Right ventricle myocardium inferior (tissue), 1 donor: Measurements from ENCODE around the gene ASB9. TPM values are rescaled to one million over a fixed set of nuclear protein-coding genes. Genes with fewer than 3 reads are reported as not detected.
"Not testable (repeated sequence)": the region's sequence is repeated elsewhere in the genome, so short reads cannot be mapped to it uniquely, and the experiment has no call there.

Experiments
- ATAC-seq: fragments of 200-7000 bp; cut with Tn5 transposase; one replicate; pipeline ENCODE4 v1.9.1; 2020; ENCODE audit warnings: mild to moderate bottlenecking, moderate library complexity
- DNase-seq: peaks from one replicate; pipeline ENCODE4 v3.0.0; 2021; ENCODE audit errors: missing footprints
- intact Hi-C: fragments of 100-400 bp; cut with DNase I; formaldehyde crosslinking; loops from one replicate; pipeline ENCODE4 v1.11.0; 2022
- long read RNA-seq: library from polyadenylated mRNA; unstranded; transcript quantifications from one replicate; pipeline ENCODE4 v2.0.0, GENCODE V29; 2021
- total RNA-seq: library from RNA; stranded (reverse); fragmentation: NEBNext Ultra II Directional; extraction: Animal tissue kit (Norgen Biotek cat#: 25700); gene quantifications from one replicate; pipeline ENCODE4 v1.2.1, GENCODE V29; 2021
- donor health status: DM: no; HTN: yes; CAD: no; lungs with severe emphysema.

The ASB9 gene, protein sequence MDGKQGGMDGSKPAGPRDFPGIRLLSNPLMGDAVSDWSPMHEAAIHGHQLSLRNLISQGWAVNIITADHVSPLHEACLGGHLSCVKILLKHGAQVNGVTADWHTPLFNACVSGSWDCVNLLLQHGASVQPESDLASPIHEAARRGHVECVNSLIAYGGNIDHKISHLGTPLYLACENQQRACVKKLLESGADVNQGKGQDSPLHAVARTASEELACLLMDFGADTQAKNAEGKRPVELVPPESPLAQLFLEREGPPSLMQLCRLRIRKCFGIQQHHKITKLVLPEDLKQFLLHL
- total RNA-seq = 1.5 TPM
- long read RNA-seq, partial matches to known transcripts = 0 of 1 reads
- long read RNA-seq, other reads (novel, unspliced or antisense) = 0 of 1 reads

DNA sequence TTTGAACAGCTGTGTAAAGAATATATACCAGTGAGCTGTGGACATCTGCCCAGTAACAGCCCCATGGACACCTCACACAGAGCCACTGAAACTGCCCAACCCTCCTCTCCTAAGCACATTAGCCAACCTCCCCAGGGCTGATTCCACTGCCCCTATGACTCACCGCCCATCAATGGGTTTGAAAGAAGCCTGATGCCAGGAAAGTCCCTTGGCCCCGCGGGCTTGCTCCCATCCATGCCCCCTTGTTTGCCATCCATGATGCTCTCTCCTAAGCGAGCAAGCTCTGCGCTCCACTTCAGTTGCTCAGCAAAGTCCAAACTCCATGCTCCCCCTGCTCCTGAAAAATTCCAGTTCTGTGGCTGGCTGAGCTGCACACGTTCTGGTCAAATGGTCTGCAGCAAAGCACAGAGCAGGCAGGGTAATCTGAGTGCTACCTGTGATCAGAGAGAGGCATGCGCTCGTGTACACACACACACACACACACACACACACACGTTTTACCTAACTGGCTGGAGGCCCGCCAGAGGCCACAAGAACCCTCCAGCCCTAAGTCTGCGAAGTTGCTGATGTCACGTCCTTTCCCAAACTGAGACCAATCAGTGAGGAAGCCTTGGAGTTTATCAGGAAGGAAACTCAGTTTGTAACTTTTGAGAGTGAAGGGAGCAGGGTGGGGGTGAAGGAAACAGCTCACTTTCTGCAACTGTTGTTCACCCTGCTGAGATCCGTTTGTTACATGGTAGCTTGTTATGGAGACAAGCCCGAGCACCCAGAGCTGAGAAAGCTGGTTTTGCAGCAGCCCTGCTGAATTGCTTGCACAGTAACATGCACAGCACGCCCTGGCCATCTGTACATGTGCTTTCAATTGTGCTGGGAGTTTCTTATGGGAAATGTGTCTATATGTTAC, at the start of gene ASB9:
TSS of gene ASB9 (minus strand) at position 466 of the 904 bp plus-strand sequence. CDS start at position 257, 209 bp downstream.
- ATAC-seq (peak; percentile 20), DNase-seq (no peak)
- intact Hi-C loops = no loop called here

DNA sequence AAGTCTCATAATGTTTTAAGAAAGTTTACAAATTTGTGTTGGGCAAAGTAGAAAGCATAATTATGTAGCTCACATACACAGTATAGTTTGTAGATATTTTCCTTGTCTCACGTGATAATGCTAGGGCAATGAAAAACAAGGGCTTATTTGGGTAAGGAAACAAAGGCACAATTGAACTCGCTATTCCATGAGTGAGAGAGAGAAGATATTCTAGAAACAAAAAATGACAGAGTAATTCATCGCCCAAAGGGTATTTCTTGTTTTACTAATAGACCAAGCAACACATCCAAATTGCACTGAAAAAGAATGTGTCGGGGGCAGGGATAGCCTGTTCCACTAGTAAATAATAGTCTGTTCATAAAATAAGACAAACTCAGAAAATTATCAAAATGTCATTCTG, 49.2 kb upstream of the ASB9 start:
- no peak for ATAC-seq
- no peak for DNase-seq
- intact Hi-C loops = no loop called here

DNA sequence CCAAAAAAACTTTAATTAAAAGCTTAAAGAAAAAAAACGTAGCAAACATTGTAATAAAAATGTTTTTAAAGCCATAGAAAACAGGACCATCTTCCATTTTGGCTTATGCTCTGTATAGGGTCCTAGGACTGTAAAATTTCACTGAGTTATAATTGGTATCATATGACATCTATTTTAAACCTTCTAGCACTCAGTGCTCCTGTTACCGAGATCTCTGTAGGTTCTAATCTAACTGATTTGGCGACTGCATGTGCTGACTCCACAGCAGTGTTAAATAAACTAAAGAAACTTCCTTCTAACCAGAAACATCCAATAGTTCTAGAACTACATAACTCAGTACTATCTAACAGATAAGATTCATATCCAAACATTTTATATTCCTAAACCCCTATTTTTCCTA, 45.6 kb upstream of the ASB9 start, which contains the start of gene ASB11:
TSS of gene ASB11 (minus strand) at position 132 of the 400 bp plus-strand sequence. CDS start at position 97, 35 bp downstream.
- intact Hi-C loops = no loop called here
- DNase-seq = no peak
- ATAC-seq = peak; percentile 70

DNA sequence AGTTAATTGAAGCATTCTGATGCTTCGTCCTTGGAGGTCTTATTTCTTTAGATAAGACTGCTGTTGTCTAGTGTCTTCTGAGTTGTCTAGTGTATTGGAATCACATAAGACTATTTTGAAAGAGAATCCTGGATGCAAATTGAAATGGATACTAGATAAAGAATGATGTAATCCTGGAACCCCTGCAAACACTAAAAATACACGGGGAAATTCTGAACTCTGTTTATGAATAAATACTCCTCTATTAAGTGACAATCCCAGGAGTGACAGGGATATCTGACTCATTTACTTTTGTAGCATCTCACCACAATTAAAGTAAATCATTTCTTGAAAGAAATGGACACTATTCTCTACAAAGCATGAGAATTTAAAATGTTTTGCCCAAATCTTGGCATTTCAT, 44.6 kb upstream of the ASB9 start:
- ATAC-seq = no peak
- DNase-seq = no peak
- intact Hi-C loops = no loop called here

DNA sequence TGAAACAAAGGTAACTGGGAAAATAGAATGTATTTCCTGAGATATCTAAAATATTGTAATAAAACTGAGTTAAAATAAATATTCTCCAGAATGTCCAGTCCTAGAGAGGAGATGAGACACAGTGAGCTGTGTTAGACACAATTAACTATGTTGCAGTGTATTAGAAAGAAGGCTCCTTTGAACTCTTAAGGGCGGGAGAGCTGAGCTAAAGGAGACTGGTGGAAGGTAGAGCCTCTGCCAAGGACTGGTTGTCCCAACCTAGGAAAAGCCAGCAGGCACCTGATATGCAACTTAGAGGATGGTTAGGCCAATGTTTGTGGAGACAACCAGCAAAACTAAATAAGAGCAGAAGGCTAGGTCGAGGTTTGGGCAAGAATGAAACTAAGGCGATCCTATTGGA, 41.2 kb upstream of the ASB9 start:
- peak; percentile 77 for ATAC-seq
- no peak for DNase-seq
- intact Hi-C loops = no loop called here

DNA sequence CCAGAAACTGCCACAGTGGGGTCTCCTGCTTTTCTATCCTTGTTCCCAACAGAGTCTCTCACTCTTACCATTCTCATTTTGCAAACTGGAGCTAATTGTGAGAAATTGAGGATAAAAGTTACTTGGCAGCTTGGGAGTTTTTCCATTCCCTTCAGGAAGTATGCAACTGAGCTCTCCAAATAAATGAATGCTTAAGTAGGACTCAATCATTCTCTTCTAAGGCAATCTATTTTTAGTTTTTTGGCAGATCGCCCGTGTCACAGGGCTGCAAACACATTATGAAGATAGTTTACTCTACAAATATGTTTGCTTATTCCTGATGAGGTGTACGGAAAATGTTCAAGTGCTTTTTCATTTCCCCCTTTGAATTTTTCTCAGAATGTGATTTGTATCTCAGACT, 40.2 kb upstream of the ASB9 start:
- ATAC-seq (peak; percentile 77), DNase-seq (no peak)
- intact Hi-C loops = no loop called here

DNA sequence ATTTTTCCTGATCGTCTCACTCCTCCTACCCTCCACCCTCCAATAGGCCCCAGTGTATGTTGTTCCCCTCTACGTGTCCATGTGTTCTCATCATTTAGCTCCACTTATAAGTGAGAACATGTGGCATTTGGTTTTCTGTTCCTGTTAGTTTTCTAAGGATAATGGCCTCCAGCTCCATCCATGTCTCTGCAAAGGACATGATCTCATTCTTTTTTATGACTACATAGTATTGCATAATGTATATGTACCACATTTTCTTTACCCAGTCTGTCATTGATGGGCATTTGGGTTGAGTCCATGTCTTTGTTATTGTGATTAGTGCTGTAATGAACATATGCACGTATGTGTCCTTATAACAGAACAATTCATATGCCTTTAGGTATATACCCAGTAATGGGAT, 36.0 kb upstream of the ASB9 start:
- intact Hi-C loops, ATAC-seq, DNase-seq: not testable (repeated sequence)

DNA sequence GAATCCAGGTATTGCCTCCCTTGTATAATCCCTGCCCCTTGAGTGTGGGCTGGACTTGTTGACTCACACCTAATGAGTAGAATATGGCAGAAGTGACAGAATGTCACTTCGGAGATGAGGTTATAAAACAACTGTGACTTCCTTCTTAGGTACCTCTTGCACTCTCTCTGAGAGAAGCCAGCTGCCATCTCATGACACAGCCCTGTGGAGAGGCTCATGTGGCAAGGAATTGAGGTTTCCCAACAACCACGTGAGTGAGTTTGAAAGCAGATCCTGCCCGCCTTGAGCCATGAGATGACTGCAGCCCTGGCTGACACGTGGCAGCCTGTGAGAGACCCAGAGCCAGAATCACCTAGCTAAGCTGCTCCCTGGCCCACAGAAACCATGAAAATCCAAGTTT, 32.0 kb upstream of the ASB9 start:
- DNase-seq (peak; percentile 70), ATAC-seq (peak; percentile 63)
- intact Hi-C loops = loop anchor here (5.0 kb wide), 1 partner anchor 35 kb away; the partner anchor contains the start of gene PIGA

DNA sequence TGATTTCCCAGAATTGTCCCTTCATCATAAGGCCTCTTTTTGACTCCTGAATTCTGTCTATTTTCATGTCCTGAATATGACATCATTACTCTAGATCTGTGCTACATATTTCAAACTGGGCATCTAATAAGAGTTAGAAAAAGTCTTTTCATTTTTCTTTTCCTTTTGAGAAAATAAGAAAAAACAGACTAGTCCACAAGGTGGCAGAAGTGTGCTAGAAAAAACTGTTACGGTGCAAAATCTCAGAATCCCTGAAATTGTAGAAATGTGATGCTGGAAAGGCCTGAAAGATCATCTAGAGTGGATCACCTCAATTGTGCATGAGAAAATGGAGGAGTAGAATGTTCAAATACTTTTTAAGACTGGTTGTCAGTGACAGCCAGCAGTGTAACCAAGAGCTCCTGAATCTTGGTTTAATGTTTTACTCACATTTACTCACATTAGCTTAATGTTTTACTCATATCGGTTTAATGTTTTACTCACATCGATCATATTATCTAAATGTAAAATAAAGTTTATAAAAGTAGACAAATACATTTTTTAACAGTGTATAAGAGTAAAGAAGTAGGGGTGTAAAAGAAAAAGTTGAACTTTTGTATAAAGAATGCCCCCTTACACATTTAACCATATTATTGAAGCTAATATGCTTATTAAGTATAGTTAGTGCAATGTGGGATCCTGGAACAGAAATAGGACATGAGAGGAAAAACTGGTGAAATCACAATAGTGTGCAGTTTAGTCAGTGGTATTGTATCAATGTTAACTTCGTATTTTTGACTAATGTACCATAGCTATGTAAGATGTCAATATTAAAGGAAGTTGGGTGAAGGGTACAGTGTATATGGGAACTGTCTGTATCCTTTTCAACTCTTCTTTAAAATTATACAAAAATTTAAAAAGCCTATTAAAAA, 30.3 kb upstream of the ASB9 start:
- no peak for ATAC-seq
- DNase-seq = no peak
- intact Hi-C loops = loop anchor here (5.0 kb wide), 1 partner anchor 37 kb away; the partner anchor contains the start of gene PIGA

DNA sequence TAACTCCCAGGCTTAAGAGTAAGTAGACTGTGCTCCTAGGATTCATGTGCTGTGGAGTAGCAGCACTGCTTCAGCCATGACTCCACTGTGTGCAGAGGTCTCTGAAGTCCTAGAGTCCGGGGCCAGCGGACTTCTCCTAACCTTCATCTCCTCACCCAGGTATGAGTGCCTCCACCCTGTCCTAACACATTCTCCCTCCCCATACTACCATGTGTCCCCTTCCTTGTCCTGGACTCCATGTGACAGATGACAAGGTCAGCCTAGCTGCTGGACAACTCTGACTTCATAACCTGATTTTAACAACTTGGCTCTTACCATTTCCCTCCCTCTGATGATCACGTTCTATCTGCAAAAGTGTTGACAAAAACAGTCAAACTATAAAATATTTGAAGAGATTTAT, 28.9 kb upstream of the ASB9 start:
- intact Hi-C loops = no loop called here
- peak; percentile 67 for ATAC-seq
- DNase-seq = no peak

DNA sequence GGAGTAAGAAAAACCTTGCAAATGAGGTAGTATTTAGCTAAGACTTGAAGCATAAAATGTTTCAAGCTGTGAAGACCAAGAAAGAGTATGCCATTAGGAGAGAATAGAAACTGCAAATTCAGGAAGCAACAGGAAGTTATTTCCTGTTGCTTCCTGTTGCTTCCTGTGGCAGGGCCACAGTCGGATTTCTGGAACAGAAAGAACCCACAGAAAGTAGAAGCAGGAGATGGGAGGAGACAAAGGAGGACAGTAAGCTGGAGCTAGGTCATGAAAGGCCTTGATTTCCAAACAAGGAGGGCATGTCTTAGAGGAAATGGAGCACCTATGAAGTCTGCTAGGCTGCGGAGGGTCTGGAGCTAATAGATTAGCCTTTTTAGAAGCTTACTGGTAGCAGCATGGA, 28.3 kb upstream of the ASB9 start:
- peak; percentile 14 for ATAC-seq
- no peak for DNase-seq
- intact Hi-C loops = no loop called here

DNA sequence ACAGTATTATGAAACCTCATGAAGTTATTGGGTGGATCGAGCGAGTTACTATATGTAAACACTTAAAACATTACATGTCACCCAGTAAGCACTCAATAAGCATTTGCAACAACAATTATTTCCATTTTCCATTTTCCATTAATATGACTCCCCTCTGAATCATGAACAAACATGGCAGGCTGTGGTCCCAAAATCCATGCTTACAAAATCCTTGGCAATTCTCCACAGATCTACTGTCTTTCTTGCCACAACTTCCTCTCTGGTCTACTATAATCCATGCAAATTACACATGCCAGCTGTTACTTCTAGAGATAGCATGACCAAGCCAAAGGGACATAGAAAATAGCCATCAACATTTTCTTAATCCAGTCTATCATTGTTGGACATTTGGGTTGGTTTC, 23.6 kb upstream of the ASB9 start:
- no peak for ATAC-seq
- intact Hi-C loops = no loop called here

DNA sequence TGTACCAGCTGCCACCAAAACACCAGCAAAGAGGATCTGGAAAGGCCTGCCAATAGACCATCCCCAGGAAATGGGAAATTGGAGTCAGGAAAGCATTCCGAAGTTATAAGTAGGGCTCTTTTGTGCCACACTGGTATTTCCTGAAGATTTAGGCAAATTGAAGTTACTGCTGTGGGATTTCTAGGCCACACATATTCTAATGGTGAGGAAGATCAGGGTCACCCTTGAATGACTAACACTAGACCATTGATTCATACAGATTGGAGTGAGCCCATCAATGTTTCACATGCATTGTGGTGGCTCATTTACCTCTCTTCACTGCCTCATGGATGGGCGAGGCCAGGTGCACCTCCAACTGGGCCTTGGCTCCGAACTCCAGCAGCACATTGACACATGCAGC, 23.0 kb upstream of the ASB9 start:
- DNase-seq (no peak), ATAC-seq (no peak)
- intact Hi-C loops = no loop called here

More for the DNA sequence above, 23.6 kb upstream of the ASB9 start:
- DNase-seq = no peak

DNA sequence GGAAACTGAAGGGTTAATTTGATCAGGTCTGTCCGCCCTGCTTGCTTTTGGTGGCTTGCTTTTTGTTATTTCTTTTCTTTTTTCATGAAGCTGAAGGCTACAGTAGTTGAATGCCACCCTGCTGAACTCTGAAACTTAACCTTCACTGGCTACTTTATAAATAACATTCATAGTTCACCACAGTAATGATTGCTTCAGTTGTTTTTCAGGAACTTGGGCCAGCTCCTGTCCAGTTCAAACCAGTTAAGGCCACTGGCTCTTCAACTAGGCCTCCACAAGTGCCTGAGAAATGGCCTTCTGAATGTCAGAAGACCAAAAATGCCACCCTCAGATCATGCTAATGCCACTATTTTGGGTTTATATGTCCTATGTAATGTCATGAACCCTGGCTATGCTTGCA, 7.7 kb upstream of the ASB9 start:
- intact Hi-C loops = no loop called here
- DNase-seq (no peak), ATAC-seq (peak; percentile 34)

DNA sequence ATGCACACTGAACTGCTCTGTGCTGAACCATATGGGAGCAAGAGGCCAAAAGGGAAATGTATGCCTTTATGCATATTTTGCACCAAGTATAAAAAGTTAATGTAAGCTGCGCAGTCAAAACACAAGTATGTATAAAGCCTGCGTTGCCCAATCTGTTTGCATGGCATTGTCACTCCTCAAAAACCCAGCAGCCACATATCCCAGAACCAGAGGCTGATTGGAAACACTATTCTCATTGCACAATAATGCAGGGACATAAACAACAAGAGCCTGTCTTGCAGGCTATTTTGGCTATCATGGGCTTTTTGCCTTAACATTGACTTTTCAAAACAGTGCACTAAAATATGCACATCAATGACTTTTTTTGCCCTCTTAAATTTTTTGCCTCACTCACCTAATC, 5.1 kb upstream of the ASB9 start:
- no peak for ATAC-seq
- no peak for DNase-seq
- intact Hi-C loops = no loop called here

DNA sequence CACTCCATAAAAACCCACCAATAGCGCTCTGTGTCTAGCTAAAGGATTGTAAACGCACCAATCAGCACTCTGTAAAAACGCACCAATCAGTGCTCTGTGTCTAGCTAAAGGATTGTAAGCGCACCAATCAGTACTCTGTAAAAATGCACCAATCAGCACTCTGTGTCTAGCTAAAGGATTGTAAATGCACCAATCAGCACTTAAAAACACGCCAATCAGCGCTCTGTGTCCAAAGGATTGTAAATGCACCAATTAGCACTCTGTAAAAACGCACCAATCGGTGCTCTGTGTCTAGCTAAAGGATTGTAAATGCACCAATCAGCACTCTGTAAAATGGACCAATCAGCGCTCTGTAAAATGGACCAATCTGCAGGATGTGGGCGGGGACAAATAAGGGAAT, 3.4 kb upstream of the ASB9 start:
- DNase-seq, intact Hi-C loops, ATAC-seq: not testable (repeated sequence)

DNA sequence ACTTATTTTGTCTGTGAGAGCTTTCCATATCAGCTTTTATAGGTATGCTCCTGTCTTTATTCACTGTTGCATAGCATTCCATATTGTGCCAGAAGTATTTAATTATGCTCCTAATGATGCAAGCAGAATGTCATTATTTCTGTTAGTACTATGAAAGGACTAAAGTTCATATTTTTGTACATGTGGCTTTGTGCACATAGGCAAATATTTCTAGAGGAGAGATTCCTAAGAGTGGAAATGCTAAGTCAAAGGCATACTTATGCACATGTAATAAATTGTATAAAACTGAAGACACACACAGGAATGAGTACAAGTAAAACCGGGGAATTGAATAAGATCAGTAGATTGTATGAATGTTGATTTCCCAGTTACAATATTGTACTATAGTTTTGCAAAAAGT, 1.9 kb upstream of the ASB9 start:
- intact Hi-C loops = no loop called here
- no peak for ATAC-seq
- DNase-seq = no peak

DNA sequence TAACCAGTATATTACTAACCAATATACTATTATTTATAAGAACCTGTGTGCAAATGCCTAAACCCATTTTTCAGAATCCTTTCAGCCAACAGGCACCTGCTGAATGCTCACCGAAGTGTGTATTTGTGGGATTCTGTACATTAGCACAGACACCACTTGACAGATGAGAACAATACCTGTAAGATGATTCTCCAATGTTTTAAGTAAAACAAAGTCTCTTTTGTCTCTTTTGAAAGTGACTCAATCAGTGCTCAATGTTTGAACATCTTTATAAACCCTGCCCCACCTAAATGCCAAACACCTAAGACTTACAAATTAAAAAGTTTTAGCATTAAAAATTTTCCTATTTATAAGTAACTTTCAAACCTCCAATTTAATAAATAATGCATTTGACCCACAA, 763 bp downstream of the ASB9 start:
- intact Hi-C loops = no loop called here
- ATAC-seq = no peak
- DNase-seq = no peak

DNA sequence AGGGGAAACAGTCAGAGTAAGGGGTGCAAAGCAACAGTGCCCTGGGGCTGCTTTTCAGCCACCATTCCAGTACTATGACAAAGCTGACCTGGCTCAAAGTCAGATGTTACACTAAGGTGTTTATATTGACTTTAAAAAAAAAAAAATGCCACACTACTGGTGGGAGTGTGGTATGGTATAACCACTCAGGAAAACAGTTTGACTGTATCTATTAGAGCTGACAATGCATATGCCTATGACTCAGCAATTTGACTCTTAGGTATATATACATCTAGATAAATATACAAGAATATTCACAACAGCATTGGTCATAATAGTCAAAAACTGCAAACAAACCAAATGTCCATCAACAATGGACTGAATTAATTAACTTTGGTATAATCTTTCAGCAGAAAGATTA, 15.0 kb downstream of the ASB9 start:
- DNase-seq = no peak
- no peak for ATAC-seq
- intact Hi-C loops = no loop called here
